DOHH2 (cell line): ENCODE results near the gene SEC16A.

Experiments used
- EZH2phosphoT487 ChIP-seq: fragments of 200-600 bp; sonication (generic); IDR thresholded peaks from 2 replicates; pipeline ENCODE4 v1.6.1; 2017; ENCODE audit warnings: borderline replicate concordance, mild to moderate bottlenecking, antibody characterized with exemption, low read length, moderate library complexity, mixed read lengths
- TF ChIP-seq, protein P1 (sequence below): fragments of 200-600 bp; sonication (generic); IDR thresholded peaks from one replicate; pipeline ENCODE4 v1.5.1; 2014; ENCODE audit warnings: antibody characterized with exemption, mild to moderate bottlenecking, low read depth, low read length; ENCODE audit not compliant: poor library complexity, severe bottlenecking

DNA sequence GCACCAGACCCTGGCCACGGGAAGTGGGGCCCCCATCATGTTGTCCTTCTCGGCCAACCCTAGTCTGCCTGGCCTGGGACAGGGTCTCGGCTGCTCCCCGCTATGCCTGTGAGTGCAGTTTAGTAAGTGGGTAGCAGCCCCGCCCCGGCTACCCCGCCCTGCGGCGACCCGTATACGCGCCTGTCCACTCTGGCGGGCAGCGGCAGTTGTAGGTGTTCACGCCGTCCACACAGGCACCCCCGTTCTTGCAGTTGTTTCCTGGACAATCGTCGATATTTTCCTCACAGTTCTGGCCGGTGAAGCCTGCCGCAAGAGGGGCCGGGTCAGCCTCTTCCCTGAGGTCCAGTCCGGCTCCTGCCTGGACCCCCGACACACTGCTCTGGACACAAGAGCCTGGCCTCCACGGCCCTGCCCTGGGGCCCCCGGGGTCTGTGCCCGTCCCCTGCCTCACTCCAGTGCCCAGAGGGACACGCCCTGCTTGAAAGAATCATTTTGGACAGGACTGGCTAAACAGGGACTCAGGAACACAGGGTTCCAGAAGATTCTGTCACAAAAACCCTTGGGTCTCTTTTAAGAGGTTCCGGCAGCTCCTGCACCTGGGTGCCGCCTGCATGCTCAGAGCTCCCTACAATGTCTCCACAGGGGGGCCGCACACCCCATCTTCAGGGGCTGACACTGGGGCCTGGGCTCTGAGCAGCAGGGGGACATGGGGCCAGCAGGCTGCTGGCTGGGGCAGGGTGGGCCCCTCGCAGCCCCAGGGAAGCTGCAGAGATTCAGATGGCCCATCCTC is 36.6 kb upstream of the SEC16A start:
- TF ChIP-seq, protein P1, sequence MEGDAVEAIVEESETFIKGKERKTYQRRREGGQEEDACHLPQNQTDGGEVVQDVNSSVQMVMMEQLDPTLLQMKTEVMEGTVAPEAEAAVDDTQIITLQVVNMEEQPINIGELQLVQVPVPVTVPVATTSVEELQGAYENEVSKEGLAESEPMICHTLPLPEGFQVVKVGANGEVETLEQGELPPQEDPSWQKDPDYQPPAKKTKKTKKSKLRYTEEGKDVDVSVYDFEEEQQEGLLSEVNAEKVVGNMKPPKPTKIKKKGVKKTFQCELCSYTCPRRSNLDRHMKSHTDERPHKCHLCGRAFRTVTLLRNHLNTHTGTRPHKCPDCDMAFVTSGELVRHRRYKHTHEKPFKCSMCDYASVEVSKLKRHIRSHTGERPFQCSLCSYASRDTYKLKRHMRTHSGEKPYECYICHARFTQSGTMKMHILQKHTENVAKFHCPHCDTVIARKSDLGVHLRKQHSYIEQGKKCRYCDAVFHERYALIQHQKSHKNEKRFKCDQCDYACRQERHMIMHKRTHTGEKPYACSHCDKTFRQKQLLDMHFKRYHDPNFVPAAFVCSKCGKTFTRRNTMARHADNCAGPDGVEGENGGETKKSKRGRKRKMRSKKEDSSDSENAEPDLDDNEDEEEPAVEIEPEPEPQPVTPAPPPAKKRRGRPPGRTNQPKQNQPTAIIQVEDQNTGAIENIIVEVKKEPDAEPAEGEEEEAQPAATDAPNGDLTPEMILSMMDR = no peak
- no peak for TF ChIP-seq EZH2phosphoT487
